Measurements from ENCODE around the gene PASD1.

The PASD1 gene

GRCh38 chrX:151675121-151675746 is 111.8 kb downstream of the PASD1 start:
- no peaks in the 10 kb centered on the region for H3K36me3 Mint-ChIP-seq (ENCODE audit: low read depth)
- no peak overlapping the region for H3K4me3 Mint-ChIP-seq
- H3K27ac Mint-ChIP-seq = no peak overlapping the region
- H3K4me1 Mint-ChIP-seq = no peaks in the 10 kb centered on the region
- TF ChIP-seq CTCF (IDR thresholded peaks at IDR 0.05; ENCODE audit: unreplicated experiment in 3 of 3) = no peak
- H3K9me3 Mint-ChIP-seq = peaks cover 8% of the 10 kb centered on the region
- H3K27me3 Mint-ChIP-seq (ENCODE audit: low read depth) = no peaks in the 10 kb centered on the region

- Mint-ChIP-seq H3K9me3 (peaks cover 5% of the 10 kb centered on the region), H3K4me1 (no peaks in the 10 kb centered on the region), H3K27me3 (ENCODE audit: low read depth) (no peaks in the 10 kb centered on the region)
Observed at GRCh38 chrX:151676196-151676595, 112.7 kb downstream of the PASD1 start.

GRCh38 chrX:151679798-151680402 is 116.4 kb downstream of the PASD1 start:
- H3K27ac Mint-ChIP-seq = no peak overlapping the region
- H3K27me3 Mint-ChIP-seq (ENCODE audit: low read depth) = no peaks in the 10 kb centered on the region
- no peaks in the 10 kb centered on the region for H3K36me3 Mint-ChIP-seq (ENCODE audit: low read depth)
- H3K4me1 Mint-ChIP-seq = no peaks in the 10 kb centered on the region
- no peak for TF ChIP-seq CTCF (IDR thresholded peaks at IDR 0.05; ENCODE audit: unreplicated experiment in 3 of 3)
- H3K4me3 Mint-ChIP-seq = no peak overlapping the region
- H3K9me3 Mint-ChIP-seq = peaks cover 5% of the 10 kb centered on the region

More at GRCh38 chrX:151676196-151676595, 112.7 kb downstream of the PASD1 start:
- H3K4me3 Mint-ChIP-seq = no peak overlapping the region
- TF ChIP-seq CTCF (IDR thresholded peaks at IDR 0.05; ENCODE audit: unreplicated experiment in 3 of 3) = no peak
- H3K36me3 Mint-ChIP-seq (ENCODE audit: low read depth) = no peaks in the 10 kb centered on the region
- H3K27ac Mint-ChIP-seq = no peak overlapping the region

GRCh38 chrX:151680805-151681204 is 117.3 kb downstream of the PASD1 start:
- H3K36me3 Mint-ChIP-seq (ENCODE audit: low read depth) = no peaks in the 10 kb centered on the region
- H3K4me1 Mint-ChIP-seq = no peaks in the 10 kb centered on the region
- peaks cover 5% of the 10 kb centered on the region for H3K9me3 Mint-ChIP-seq
- no peak overlapping the region for H3K27ac Mint-ChIP-seq
- H3K4me3 Mint-ChIP-seq = no peak overlapping the region
- TF ChIP-seq CTCF (IDR thresholded peaks at IDR 0.05; ENCODE audit: unreplicated experiment in 3 of 3) = peak; percentile 41 to 57 (median 50)
- H3K27me3 Mint-ChIP-seq (ENCODE audit: low read depth) = no peaks in the 10 kb centered on the region

- Mint-ChIP-seq H3K4me3 (no peak overlapping the region), H3K27ac (no peak overlapping the region), H3K27me3 (ENCODE audit: low read depth) (no peaks in the 10 kb centered on the region), H3K36me3 (ENCODE audit: low read depth) (no peaks in the 10 kb centered on the region), H3K9me3 (peaks cover 3% of the 10 kb centered on the region), H3K4me1 (no peaks in the 10 kb centered on the region)
- no peak for TF ChIP-seq CTCF (IDR thresholded peaks at IDR 0.05; ENCODE audit: unreplicated experiment in 3 of 3)
Observed at GRCh38 chrX:151687635-151688034, 124.2 kb downstream of the PASD1 start.

GRCh38 chrX:151688695-151689094 is 125.2 kb downstream of the PASD1 start:
- no peaks in the 10 kb centered on the region for H3K27me3 Mint-ChIP-seq (ENCODE audit: low read depth)
- peaks cover 3% of the 10 kb centered on the region for H3K9me3 Mint-ChIP-seq
- no peaks in the 10 kb centered on the region for H3K36me3 Mint-ChIP-seq (ENCODE audit: low read depth)
- H3K27ac Mint-ChIP-seq = no peak overlapping the region
- no peak overlapping the region for H3K4me3 Mint-ChIP-seq
- H3K4me1 Mint-ChIP-seq = no peaks in the 10 kb centered on the region
- TF ChIP-seq CTCF (IDR thresholded peaks at IDR 0.05; ENCODE audit: unreplicated experiment in 3 of 3) = no peak

Measured in nephron (organoid).